Thymus (tissue), 11 donors: ENCODE data around the gene TP73. TPM values are rescaled to one million over a fixed set of nuclear protein-coding genes. Genes with fewer than 3 reads are reported as not detected.
A peak's percentile ranks its signal among the peaks of the same experiment; 100 is the strongest.
"Not testable (repeated sequence)": the region's sequence is repeated elsewhere in the genome, so short reads cannot be mapped to it uniquely, and the experiment has no call there.

Source experiments
- DNase-seq, 9 donors: peaks; one replicate each; pipeline ENCODE4 v3.0.0-alpha.2; 2013; ENCODE audit warnings: low spot score in 9 of 9, low read depth in 6 of 9, missing footprints in 1 of 9
- H3K27ac ChIP-seq, 2 donors: one replicate each; pipeline ENCODE4 v1.5.1; 2013; ENCODE audit warnings: control low read depth in 1 of 2, low read depth in 1 of 2, low read length in 1 of 2, mild to moderate bottlenecking in 1 of 2, moderate library complexity in 1 of 2
- H3K27me3 ChIP-seq, 2 donors: one replicate each; pipeline ENCODE4 v1.5.1; 2013; ENCODE audit warnings: low read length in 1 of 2; ENCODE audit not compliant: control insufficient read depth in 2 of 2, insufficient read depth in 1 of 2
- H3K36me3 ChIP-seq, 2 donors: one replicate each; pipeline ENCODE4 v1.5.1; 2013; ENCODE audit warnings: low read length in 1 of 2, mild to moderate bottlenecking in 1 of 2, moderate library complexity in 1 of 2; ENCODE audit not compliant: control insufficient read depth in 2 of 2, insufficient read depth in 2 of 2
- H3K4me1 ChIP-seq, 2 donors: one replicate each; pipeline ENCODE4 v1.5.1; 2013; ENCODE audit warnings: low read length in 2 of 2; ENCODE audit not compliant: control insufficient read depth in 2 of 2, insufficient read depth in 2 of 2
- H3K4me3 ChIP-seq, 2 donors: one replicate each; pipeline ENCODE4 v1.5.1; 2013; ENCODE audit warnings: low read length in 2 of 2, control low read depth in 1 of 2, mild to moderate bottlenecking in 1 of 2
- H3K9me3 ChIP-seq, 2 donors: one replicate each; pipeline ENCODE4 v1.5.1; 2013; ENCODE audit warnings: low read length in 1 of 2, mild to moderate bottlenecking in 1 of 2; ENCODE audit not compliant: control insufficient read depth in 2 of 2, insufficient read depth in 1 of 2
- WGBS: extraction: QIAGEN DNeasy Blood & Tissue Kit; methylation state at CpG from one replicate; pipeline ENCODE4 v1.1.7; 2013; 5-methylcytosine and 5-hydroxymethylcytosine counted together
- polyA plus RNA-seq: library from polyadenylated mRNA; stranded (reverse); fragments of 200-250 nt; gene quantifications from one replicate; pipeline ENCODE4 v1.2.3, GENCODE V29; 2013
- total RNA-seq: library from RNA; stranded (reverse); fragments of 120-200 nt; gene quantifications from one replicate; pipeline ENCODE4 v1.2.4, GENCODE V29; 2013
- donor health status: healthy.

Gene TP73
- total and polyA plus RNA-seq, 2 donors = 2.6 to 2.9 TPM

DNA sequence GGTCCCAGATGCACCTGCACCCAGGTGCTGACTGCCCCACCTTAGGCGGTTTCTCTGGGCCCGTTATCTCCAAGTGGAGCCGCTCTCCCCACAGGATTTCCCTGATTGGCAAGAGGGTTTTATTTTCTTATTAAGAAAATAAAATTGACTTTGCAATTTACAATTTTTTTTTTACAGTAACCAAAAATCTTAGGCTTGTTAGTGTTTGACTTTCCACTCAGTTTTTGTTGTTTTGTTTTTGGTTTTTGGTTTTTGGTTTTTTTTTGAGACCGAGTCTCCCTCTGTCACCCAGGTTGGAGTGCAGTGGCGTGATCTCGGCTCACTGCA, 95.2 kb downstream of the TP73 start:
- 45% methylated on average over 6 of the region's 6 CpGs for WGBS

DNA sequence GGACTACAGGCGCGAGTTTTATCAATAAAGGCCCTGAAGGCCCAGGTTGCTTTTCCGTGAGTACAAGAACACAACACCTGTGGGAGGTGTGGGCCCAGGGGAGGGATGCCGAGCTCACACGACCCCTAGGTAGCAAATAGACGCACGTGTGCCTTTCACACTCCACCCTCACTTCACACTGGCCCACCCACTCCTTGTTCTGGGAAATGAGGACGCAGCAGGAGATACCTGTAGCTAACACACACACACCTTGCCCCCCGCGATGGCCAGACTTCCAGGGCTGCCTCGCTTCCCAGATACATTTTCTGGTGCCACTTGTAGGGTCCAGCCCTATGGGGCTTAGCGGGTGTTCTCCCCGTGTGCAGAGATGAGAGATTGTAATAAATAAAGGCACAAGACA, 95.6 kb downstream of the TP73 start:
- Histone ChIP-seq H3K4me1 (peaks cover 6 to 13% of the 10 kb centered on the region in 2 donors), H3K27me3 (peaks cover 0 to 2% of the 10 kb centered on the region in 2 donors), H3K4me3 (no peak overlapping the region), H3K36me3 (no peaks in the 10 kb centered on the region), H3K27ac (no peak overlapping the region), H3K9me3 (peaks cover 0 to 1% of the 10 kb centered on the region in 2 donors)
- 93% methylated on average over 13 of the region's 13 CpGs for WGBS
- no peak for DNase-seq

More for the DNA sequence above, 95.2 kb downstream of the TP73 start:
- peaks cover 6 to 13% of the 10 kb centered on the region in 2 donors for H3K4me1 ChIP-seq
- H3K36me3 ChIP-seq = peaks cover under 1 to 4% of the 10 kb centered on the region in 2 donors
- H3K9me3 ChIP-seq = peaks cover 0 to 1% of the 10 kb centered on the region in 2 donors
- peak overlapping the region; percentile 54 to 81 for H3K4me3 ChIP-seq
- peaks cover 0 to 2% of the 10 kb centered on the region in 2 donors for H3K27me3 ChIP-seq
- DNase-seq = no peak
- H3K27ac ChIP-seq = no peak overlapping the region

DNA sequence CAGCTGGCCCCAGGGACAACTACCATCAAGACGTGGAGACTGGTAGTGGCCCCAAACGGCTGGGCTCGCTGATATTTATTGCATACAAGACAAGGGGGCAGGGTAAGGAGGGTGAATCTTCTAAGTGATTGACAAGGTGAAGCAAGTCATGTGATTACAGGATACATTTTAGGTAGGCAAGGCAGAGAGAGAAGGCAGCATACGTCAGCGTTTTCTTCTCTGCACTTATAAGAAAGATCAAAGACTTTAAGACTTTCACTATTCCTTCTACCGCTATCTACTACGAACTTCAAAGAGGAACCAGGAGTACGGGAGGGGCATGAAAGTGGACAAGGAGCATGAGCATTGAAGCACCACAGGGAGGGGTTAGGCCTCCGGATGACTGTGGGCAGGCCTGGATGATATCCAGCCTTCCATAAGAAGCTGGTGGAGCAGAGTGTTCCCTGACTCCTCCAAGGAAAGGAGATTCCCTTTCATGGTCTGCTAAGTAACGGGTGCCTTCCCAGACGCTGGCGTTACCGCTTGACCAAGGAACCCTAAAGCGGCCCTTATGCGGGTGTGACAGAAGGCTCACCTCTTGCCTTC, 96.1 kb downstream of the TP73 start:
- H3K4me1 ChIP-seq = peaks cover 6 to 13% of the 10 kb centered on the region in 2 donors
- 93% methylated on average over 15 of the region's 15 CpGs for WGBS
- DNase-seq, H3K27me3 ChIP-seq, H3K4me3 ChIP-seq, H3K27ac ChIP-seq, H3K9me3 ChIP-seq, H3K36me3 ChIP-seq: not testable (repeated sequence)

DNA sequence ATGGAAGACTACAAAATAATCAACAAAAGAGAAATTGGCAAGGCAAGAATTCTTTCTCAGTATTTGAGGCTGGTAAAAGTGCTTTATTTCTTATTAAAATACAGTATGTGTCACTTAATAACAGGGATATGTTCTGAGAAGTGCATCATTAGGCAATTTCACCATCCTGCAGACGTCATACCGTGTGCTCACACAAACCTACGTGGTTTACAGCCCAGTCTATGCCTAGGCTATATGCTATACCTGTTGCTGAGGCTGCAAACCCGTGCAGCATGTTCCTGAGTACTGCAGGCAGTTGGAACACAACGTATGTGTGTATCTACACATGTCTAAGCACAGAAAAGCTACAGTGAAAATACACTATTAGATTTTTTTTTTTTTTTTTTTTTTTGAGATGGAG, 97.2 kb downstream of the TP73 start:
- DNase-seq = no peak
- Histone ChIP-seq H3K4me3 (no peak overlapping the region), H3K36me3 (no peaks in the 10 kb centered on the region), H3K27me3 (peaks cover 0 to 2% of the 10 kb centered on the region in 2 donors), H3K27ac (no peak overlapping the region), H3K4me1 (peaks cover 6 to 13% of the 10 kb centered on the region in 2 donors), H3K9me3 (peaks cover 0 to 1% of the 10 kb centered on the region in 2 donors)
- 86% methylated on average over 5 of the region's 5 CpGs for WGBS

DNA sequence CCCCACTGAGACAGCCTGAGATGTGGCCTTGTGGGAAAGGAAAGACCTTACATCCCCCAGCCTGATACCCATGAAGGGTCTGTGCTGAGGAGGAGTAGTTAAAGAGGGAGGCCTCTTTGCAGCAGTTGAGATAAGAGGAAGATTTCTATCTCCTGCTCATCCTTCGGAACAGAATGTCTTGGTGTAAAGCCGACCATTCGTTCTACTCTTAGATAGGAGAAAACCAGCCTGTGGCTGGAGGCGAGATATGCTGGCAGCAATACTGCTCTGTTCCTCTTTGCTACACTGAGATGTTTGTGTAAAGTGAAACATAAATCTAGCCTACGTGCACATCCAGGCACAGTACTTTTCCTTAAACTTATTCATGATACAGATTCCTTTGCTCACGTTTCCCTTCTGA, 98.4 kb downstream of the TP73 start:
- H3K4me1 ChIP-seq = peaks cover 6 to 13% of the 10 kb centered on the region in 2 donors
- H3K36me3 ChIP-seq = no peaks in the 10 kb centered on the region
- no peak overlapping the region for H3K27ac ChIP-seq
- 84% methylated on average over 6 of the region's 6 CpGs for WGBS
- peaks cover 0 to 1% of the 10 kb centered on the region in 2 donors for H3K9me3 ChIP-seq
- DNase-seq = no peak
- H3K27me3 ChIP-seq = peaks cover 0 to 2% of the 10 kb centered on the region in 2 donors
- no peak overlapping the region for H3K4me3 ChIP-seq

DNA sequence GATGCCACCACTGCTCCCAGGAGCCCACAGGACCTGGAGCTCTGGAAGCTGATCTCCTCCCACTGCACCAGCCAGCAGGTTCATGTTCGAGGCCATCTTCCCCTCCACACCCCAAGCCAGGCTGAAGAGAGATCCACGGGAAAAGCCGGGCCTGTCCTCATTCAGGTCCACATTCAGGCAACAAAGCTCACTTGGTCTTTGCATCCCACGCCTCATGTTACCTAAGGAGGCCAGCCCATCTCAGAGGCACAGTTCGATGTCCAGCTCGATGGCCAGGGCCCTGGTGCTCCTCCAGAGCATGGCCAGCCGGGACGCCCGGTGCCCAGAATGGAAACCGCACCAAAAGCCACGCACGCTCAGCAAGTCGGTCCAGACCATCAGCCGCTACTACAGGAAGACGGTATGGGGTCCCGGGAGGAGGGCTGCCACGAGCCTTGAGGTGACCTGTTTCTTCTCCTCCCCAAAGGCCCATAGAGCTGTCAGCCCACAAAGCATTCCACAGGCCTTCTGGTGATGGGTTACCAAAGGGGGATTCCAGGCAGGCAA, 100.2 kb downstream of the TP73 start, which contains the start of gene CCDC27:
CCDC27 (plus strand) TSS at position 51 of the 546 bp plus-strand sequence; CDS start at position 83, 32 bp downstream.
- no peak for DNase-seq
- 94% methylated on average over 17 of the region's 17 CpGs for WGBS
- H3K27me3 ChIP-seq = no peaks in the 10 kb centered on the region

DNA sequence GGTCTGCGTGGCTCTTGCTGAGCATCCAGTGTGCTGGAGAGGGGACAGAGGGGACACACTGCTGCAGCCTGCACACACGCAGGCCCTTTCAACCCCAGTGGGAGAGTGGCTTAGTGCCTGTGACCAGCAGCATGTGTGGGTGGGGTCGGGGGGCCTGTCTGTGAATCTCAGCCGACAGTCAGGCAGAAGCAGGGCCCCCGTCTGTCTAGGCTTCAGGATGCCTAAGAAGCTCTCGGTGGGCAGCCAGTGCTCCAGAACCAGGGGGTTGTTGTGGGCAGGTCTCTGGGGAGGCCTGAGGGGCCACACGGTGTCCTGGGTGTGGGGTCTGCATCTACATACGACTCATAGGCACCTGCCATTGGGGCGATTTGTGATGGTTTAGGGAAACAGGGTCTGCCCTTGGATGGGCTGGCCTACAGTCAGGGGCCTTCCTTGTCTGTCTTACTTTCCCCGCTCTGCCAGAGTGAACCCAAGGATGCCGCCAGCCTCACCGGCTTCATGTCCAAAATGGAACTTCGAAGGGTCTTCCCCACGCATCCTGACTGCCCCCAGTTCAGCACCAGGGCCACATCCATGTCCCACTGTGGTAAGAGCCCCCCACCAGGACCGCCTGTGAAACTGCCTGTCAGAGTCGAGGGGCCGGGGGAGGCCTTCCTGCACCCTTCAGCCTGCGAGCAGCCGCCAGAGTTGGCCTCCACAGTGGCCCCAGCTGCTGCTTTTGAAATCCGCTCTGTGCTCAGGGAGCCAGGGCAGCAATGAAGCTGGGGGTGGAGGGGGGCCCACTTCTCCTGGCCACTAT, 101.5 kb downstream of the TP73 start:
- H3K9me3 ChIP-seq = no peaks in the 10 kb centered on the region
- WGBS = 95% methylated on average over 20 of the region's 20 CpGs
- DNase-seq = no peak
- no peaks in the 10 kb centered on the region for H3K27me3 ChIP-seq
- H3K4me3 ChIP-seq = no peak overlapping the region
- no peak overlapping the region for H3K27ac ChIP-seq
- H3K36me3 ChIP-seq = no peaks in the 10 kb centered on the region
- H3K4me1 ChIP-seq = no peaks in the 10 kb centered on the region

More for the DNA sequence above, 100.2 kb downstream of the TP73 start, which contains the start of gene CCDC27:
- H3K4me1 ChIP-seq = peaks cover 3 to 5% of the 10 kb centered on the region in 2 donors
- no peaks in the 10 kb centered on the region for H3K9me3 ChIP-seq
- no peak within 1 kb of the TSS for H3K27ac ChIP-seq
- no peaks in the 10 kb centered on the region for H3K36me3 ChIP-seq
- no peak within 1 kb of the TSS for H3K4me3 ChIP-seq

DNA sequence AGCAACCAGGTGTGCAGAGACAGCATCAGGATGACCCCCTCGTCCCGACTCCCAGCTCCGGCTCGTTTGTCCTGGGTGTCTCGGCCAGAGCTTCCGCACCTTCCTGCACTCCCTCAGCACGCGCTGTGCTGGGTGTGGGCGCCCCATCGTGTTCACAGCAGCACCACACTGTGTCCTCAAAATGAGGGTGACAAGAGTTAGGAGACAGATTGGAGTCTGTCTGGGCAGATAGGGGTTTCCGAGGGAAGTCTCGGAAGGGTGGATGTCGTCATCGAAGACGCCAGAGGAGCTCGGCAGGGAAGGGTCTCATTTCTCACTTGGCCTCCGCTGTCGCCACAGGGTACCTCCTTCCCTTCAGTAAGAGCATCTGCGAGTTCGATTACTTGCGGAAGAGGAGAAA, 104.1 kb downstream of the TP73 start:
- Histone ChIP-seq H3K9me3 (no peaks in the 10 kb centered on the region), H3K27ac (no peak overlapping the region), H3K4me3 (no peak overlapping the region), H3K36me3 (no peaks in the 10 kb centered on the region), H3K27me3 (peaks cover 0 to 2% of the 10 kb centered on the region in 2 donors), H3K4me1 (no peaks in the 10 kb centered on the region)
- DNase-seq = no peak
- WGBS = 88% methylated on average over 21 of the region's 21 CpGs

DNA sequence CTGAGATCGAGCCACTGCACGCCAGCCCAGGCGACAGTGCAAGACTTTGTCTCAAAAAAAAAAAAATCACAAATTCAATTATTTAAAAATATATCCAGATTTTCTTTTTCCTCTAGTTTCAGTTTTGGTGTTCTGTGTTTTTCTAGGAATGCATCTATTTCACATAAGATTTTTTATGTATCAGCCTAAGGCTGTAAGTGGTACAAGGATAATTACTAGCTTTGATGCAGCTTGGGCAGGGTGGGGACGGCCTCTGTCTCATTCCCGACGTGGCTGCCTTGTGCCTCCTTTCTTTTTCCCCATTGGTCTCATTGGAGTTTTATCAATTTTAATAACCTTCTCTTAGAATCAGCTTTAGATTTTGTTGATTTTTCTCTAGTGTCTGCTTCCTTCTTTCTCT, 106.8 kb downstream of the TP73 start:
- no peak for DNase-seq
- Histone ChIP-seq H3K4me1 (no peaks in the 10 kb centered on the region), H3K36me3 (no peaks in the 10 kb centered on the region), H3K27ac (no peak overlapping the region), H3K9me3 (no peaks in the 10 kb centered on the region), H3K27me3 (peaks cover 0 to 2% of the 10 kb centered on the region in 2 donors), H3K4me3 (no peak overlapping the region)
- WGBS = 91% methylated on average over 6 of the region's 6 CpGs
